Measurements from ENCODE around the gene CMTR2. TPM values are rescaled to one million over a fixed set of nuclear protein-coding genes. Genes with fewer than 3 reads are reported as not detected.

CMTR2 gene
- total RNA-seq, 1 experiment from 2014 or later: 26.8 TPM

DNA sequence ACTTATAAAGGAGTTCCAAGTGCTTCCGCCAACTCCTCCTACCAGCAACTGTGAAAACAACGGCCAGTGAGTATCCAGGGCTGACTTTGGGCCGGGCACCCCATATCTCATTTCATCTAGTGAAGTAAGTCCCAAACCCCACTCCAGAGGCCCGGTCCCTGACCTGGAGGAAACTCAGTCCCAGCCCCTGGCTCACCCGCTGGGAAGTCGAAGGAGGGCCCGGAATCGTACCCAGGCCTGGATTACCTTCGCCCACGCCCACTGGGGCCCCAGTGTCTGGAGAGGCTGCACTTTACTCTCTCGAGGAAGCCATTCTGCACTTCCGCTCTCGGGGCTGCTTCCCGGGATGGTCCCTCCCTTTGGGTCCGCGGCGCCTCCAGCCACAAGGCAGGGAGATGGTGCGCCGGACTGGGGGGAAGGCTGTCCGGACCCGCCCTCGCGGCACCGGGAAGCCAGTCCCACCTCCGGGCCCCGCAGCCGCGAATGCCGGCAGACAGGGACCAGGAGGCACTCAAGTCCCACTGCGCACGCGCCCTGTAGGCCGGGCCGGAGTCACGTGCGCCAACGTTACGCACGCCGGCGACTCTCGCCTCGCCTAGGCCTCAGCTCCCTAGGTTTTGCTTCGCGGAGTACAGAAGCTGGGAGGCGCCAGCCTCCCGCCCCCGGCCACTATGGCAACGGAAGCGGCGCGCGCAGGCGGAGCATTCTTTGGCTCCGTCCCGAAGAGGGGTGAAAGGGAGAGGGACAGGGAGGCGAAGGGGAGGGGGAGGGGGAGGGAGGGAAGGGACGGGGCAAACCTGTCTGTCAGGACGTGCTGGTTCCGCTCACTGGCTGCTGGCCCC lies at the start of gene CMTR2 (continued):
- TF ChIP-seq ATF3 (IDR thresholded peaks at IDR 0.05) (no peak), TCF7L2 (IDR thresholded peaks at IDR 0.05; ENCODE audit: borderline replicate concordance, extremely low read depth, insufficient read depth, insufficient read length) (peak; percentile 31), POLR2A (IDR thresholded peaks at IDR 0.05; ENCODE audit: borderline replicate concordance, extremely low read depth, insufficient read depth, insufficient read length) (peak; percentile 88), ZNF274 (IDR thresholded peaks at IDR 0.05; ENCODE audit: low read depth, low read length) (no peak), FOSL1 (IDR thresholded peaks at IDR 0.05; ENCODE audit: low read depth) (no peak), SP1 (IDR thresholded peaks at IDR 0.05; ENCODE audit: low read depth) (peak; percentile 53)

DNA sequence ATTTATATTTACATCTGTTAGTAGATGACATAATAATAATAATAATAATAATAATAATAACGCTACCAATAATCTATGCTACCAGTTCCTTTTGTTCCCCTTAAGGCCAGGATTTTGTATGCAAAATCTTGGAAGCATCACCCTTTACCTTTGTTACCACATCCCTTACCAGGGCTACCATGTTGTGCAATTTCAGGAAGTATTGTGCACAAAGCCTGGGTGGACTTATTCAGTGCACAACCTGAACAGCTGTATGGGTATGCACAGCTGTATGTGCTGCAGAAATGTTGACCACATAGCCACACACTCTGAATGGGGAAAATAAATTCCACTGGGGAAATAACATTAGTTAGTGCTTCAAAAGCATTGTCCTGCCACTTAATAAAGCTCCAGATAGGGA lies 49.4 kb upstream of the CMTR2 start:
- Histone ChIP-seq H3K4me1 (ENCODE audit: control insufficient read depth in 1 of 2, insufficient read depth in 2 of 2, low read length in 2 of 2) (peaks cover 6 to 38% of the 10 kb centered on the region in 2 experiments), H3K9me2 (ENCODE audit: insufficient read depth) (no peaks in the 10 kb centered on the region), H3K36me3 (ENCODE audit: control insufficient read depth in 1 of 2, insufficient read depth in 2 of 2, low read length in 2 of 2) (no peaks in the 10 kb centered on the region), H2AFZ (ENCODE audit: low read depth, low read length, poor library complexity, severe bottlenecking) (peak overlapping the region; percentile 31), H3K27ac (ENCODE audit: low read depth, low read length) (no peak overlapping the region), H3K27me3 (ENCODE audit: insufficient read depth, low read length) (no peaks in the 10 kb centered on the region), H4K20me1 (ENCODE audit: insufficient read depth) (no peaks in the 10 kb centered on the region), H3K4me3 (replicated peaks in 1 of 2; ENCODE audit: low read depth in 1 of 2, low read length in 2 of 2) (no peak overlapping the region), H3K79me2 (ENCODE audit: insufficient read depth, low read length) (no peaks in the 10 kb centered on the region), H3K4me2 (ENCODE audit: low read length) (peak overlapping the region; percentile 85), H3K9ac (ENCODE audit: low read length) (no peak overlapping the region), H3K9me3 (ENCODE audit: control insufficient read depth in 1 of 2, insufficient read depth in 1 of 2, low read depth in 1 of 2, low read length in 2 of 2) (no peaks in the 10 kb centered on the region)
- CTCF ChIA-PET: interaction anchor here (1.4 to 2.4 kb wide), 2 partner anchors 27 to 74 kb away, joined by 3 to 17 read pairs; no protein-coding TSS in a partner anchor
- no peak for DNase-seq (ENCODE audit: low read depth, low spot score)
- BruUV-seq (replicated peaks): no TSS peak
- TF ChIP-seq POLR2A (IDR thresholded peaks at IDR 0.05; ENCODE audit: borderline replicate concordance, extremely low read depth, insufficient read depth, insufficient read length) (no peak), EZH2phosphoT487 (IDR thresholded peaks at IDR 0.05; ENCODE audit: borderline replicate concordance) (no peak), CEBPB (IDR thresholded peaks at IDR 0.05; ENCODE audit: low read depth) (peak; percentile 84), FOSL1 (IDR thresholded peaks at IDR 0.05; ENCODE audit: low read depth) (no peak)
- POLR2A ChIA-PET: interaction anchor here (1.0 kb wide), 1 partner anchor 21 kb away, joined by 3 read pairs; no protein-coding TSS in a partner anchor
- ATAC-seq: no peak
- RAD21 ChIA-PET (ENCODE audit: low non-redundant PET in 1 of 2, low total read pairs in 2 of 2, uncharacterized antibody in 2 of 2, unreplicated experiment in 2 of 2): interaction anchor here in 1 of 2 experiments (0.6 kb wide), 1 partner anchor 49 kb away, joined by 3 read pairs; no protein-coding TSS in a partner anchor
- intact Hi-C loops (cut with micrococcal nuclease): no loop called here

Data from HCT116 (cell line).